DLD1 (cell line): ENCODE results near the gene UMPS.
"Not testable (repeated sequence)": the region's sequence is repeated elsewhere in the genome, so short reads cannot be mapped to it uniquely, and the experiment has no call there.

Source experiments
- in situ Hi-C: cut with HindIII; loops from 2 replicates; pipeline ENCODE4 v1.10.0; 2017; ENCODE audit warnings: low sequenced_read_pairs

The UMPS gene

DNA sequence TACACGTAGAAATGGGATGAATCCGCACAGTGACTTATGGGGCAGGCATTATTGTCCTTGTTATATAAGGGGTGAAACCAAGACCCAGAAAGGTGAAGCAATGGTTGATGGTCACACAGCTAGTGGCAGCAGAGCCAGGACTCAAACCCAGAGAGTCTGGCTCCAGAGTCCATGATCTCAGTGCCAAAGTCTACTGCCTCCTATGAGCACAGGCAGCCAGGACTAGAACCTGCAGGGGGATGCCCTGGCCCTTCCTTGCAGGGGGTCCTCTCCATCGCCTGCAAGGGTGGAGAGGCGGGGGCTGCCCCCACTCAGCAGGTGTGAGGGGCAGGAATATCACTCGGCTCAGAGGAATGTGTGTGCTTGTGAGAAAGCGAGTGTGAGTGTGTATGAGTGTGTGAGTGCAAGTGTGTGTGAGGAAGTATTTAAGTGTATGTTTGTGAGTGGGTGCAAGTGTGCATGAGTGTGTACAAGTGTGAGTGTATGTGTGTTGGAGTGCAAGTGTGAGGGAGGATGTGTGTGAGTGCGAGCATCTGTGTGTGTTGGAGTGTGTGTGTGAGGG lies 44.7 kb downstream of the UMPS start:
- in situ Hi-C loops, result loop anchor here (25.0 kb wide), 2 partner anchors 112 to 437 kb away; partner anchors contain the start of genes ITGB5 and SLC12A8

DNA sequence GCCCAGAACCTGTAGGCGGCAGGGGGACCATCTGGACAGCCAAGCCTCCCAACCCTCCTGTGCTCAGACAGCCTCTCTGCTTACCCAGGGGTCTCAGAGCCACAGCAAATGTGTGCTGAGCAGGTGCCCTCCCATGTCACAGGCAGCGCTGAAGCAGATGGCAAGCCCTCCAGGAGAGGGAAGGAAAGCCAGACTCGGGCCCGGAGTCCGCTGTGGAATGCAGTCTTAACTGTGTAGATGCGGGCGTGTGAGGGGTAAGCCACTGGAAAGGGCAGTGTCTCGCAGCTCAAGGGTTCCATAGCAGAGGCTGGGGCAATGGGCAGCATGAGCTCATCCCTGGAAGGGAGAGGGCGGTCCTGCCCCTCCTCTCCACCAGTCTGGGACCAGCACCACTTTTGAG lies 45.6 kb downstream of the UMPS start:
- in situ Hi-C loops, result no loop called here

DNA sequence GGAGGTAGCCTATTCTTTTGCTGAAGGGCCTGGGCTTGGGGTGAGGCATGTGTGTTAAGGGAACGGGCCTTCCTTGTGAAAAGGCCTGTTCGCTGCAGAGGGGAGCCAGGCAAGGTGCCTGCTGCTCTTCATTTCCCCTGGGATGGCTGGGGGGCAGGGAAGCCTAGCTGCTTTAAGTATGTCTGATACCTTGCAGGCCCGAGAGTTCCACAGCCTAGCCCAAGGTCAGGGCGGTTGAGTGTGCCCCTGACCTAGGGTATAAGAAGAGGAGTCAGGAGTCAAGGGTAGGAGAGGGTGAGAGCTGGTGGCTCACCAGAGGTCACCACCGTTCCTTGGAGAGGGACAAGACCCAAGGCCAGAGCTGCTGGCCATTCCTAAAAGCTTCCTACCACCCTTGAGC lies 46.6 kb downstream of the UMPS start:
- in situ Hi-C loops, result no loop called here

DNA sequence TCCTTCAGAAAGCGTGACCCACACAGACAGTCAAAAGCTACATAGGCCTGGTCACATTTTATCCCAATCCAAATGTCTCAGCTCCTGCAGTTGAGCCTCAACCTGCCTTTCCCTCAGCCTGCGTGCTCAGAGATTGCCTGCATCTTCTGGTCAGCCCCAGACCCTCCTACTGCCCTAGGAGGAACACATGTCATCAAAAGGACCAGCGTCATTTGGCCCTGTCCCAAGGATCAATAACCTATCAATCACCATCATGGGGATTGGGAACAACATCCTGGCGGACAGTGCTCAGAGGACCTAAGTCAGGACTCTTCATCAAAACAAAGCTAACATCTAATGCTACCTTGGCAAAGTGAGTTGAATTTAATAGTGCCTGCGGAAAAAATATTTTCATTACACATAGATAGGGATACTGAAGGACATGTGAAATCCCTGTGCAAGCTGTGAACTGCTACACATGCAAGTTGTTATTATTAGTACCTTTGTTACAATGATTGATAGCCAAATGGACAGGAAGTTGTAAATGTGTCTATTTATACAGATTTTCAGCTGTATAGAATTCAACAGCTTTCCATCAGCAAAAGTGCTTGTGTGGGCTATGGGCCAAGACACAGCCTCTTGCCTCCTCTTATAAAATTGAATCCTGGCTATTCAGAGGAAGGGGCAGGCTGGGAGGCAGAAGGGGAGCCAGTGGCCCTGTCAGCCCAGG lies 47.7 kb downstream of the UMPS start:
- in situ Hi-C loops, result no loop called here

DNA sequence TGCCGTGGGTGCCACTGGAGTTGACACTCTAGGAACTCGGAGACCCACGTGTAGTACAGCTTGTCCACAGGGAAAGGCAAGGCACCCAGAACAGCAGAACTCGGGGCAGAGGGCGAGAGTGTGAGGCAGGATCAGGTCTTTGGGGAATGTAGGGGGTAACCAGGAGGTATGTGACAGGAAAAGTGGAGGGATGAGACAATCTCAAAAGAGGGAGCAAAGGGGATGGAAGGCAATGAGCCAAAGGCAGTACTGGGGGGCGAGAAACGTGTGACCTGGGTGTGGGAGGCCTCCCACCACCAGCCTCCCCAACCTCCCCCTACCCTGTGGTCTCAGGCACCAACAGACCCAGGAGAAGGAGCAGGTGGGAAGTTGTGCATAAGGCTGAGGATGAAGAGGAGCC lies 48.9 kb downstream of the UMPS start:
- in situ Hi-C loops, result no loop called here

DNA sequence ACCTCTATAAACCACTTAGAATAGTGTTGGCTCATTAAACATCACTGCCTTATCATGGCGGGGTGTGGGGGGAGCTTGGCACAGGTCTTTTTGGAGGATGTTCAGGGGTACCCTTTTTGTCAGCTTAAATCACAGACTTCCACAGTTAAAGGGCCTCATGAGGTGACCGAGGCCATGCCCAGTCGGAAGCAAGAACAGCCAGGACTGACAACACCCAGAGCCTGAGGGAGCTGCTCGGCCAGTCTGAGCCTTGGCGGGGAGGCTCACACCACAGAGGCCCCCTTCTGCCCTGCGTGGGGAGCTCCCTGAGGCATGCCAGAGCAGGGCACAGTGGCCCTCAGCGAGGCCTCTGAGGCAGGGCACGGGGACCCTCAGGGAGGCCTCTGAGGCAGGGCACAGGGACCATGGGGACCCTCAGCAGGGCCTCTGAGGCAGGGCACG lies 49.5 kb downstream of the UMPS start:
- in situ Hi-C loops, result no loop called here

DNA sequence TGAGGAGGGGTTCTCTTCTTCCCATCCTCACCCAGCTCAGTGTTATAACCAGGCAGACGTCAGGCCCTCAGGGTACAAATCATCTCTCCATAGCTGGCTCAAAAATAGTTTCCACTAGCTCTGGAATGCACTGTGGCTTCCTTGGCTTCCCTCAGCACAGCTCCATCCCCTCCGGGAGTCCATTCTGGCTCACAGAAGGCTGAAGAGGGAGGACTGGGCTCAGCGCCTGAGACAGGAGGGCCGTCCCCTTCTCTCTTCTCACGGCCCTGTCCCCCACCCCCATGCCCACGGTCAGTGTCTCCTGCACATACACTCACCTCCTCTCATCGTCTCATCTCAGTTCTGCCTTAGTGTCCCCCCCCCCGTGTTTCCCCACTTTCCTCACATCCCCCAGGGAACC lies 50.1 kb downstream of the UMPS start:
- in situ Hi-C loops, result no loop called here

DNA sequence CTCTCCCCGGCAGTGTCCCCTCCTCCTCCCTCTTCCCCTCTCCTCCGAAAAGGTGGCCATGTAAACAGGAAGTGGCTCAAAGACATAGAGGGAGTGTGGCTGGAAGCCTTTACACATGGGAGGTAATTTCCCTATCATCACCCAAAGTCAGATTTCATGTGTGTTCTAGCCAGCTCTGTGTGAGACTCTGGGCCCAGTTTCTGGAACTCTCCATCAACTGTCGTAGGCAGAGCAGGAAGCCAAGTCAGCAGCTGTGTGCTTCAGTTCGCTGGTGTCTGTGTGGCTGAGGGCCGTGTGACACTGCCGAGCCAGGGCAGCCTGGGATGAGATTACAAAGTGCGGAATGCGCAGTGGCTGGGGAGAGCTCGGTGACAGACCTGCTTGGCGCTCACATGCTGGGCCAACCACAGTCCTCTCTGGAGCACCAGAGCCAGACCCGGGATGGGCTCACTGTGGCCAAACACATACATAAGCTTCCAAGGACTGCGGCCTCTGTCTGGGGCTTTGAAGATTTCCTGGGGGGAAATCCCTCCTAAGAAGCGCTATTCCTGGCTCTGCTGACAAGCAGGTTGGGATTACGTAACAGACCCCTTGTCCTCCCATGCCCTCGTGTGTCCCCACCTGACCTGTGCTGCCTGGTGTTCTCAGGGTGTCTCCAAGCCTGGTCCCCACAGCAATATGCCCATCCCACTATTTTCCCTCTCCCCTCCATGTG lies 50.7 kb downstream of the UMPS start:
- in situ Hi-C loops, result no loop called here

DNA sequence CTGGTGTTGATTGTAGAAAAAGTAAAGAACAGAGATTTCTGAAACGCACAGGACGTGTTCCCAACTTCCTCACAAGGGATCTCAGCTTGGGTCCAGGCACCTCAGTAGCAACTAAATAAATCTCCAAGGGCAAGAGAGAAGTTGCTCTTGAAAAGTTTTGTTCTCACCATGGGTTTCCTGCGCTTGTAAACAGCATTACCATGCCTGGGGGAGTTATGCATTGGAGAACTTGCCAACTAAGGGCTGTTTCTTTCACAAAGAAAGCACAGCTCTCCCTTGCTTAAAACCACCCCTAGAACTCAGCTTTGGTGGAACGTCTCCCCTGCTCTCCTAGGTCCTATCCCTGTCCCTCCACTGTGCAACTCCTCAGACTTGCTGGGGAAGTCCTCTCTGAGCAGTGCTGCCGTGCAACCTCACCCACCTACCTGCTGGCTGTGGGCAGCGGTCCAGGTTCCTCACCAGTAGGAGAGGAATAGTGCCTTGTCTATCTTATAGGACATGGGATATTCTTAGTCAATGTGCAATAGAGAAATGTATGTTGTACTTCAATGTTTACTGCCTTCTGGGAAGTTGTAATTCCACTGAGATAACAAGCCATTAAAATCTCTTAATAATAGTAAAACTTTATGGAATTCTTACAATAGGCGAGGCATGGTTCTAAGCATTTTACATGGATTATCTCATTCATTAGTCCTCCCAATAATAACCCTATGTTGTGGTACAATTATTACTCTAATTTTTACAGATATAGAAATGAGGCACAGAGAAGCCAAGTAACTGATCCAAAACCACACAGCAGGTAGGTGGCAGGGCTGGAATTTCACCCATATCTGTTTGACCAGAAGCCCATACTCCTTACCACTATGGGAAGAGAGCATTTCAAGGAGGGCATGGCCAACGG lies 51.5 kb downstream of the UMPS start:
- in situ Hi-C loops, result no loop called here

DNA sequence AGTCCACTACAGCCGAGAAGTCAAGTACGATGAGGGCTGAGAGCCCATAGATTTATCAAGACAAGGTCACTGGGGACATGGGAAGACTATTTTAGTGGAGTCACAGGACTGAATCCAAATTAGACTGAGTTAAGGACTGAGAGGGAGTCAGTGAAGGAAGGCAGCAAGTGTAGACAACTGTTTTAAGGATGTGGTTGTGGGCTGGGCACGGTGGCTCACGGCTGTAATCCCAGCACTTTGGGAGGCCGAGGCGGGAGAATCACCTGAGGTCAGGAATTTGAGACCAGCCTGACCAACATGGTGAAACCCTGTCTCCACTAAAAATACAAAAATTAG lies 52.1 kb downstream of the UMPS start:
- in situ Hi-C loops, result not testable (repeated sequence)

DNA sequence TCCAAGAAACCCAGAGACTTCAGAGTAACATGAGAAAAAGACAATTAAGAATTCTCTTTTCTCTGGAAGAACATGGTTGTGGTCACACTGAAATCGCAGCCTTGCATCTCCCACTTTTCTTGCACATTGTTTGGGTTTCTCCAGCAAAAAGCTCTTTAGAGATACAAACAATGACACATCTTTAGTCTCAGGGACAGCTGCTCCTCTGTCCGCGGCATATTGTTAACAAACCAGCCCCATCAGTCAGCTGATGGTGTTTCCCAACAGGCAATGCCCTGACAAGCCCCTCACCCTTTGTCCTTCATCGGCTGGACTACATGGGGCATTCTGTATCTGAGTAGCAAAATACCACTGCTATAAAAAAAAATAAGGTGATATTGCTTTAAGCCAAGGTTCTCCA lies 53.4 kb downstream of the UMPS start:
- in situ Hi-C loops, result no loop called here

DNA sequence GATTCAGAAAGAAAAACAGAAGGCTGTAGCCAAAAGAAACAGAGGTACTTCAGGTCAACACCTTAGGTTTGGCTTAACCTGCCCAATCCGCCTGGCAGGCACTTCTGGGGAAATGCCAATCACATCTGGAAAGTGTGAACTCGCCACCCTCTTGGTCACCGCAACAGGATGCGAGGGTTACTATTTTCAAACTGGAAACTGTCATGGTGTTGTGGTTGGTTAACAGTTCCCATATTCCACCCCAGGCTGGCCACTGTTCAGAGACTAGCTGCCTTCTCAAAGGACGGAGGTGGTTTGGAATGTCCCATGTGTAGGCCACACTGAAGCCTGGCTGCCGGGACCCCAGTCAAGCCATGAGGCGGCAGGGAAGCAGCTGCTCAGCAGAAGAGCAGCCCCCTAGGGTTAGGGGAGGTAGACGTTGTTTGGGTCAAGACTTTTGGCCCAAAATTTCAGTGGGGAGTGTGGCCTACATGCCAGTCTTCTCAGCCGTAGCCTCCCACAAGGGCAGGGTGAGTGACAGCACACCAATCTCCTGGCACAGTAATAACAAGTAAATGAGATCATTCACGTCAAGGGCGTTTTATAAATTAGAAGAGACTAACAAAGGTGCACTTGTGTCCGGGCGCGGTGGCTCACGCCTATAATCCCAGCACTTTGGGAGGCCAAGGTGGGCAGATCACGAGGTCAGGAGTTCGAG lies 54.6 kb downstream of the UMPS start:
- in situ Hi-C loops, result no loop called here

DNA sequence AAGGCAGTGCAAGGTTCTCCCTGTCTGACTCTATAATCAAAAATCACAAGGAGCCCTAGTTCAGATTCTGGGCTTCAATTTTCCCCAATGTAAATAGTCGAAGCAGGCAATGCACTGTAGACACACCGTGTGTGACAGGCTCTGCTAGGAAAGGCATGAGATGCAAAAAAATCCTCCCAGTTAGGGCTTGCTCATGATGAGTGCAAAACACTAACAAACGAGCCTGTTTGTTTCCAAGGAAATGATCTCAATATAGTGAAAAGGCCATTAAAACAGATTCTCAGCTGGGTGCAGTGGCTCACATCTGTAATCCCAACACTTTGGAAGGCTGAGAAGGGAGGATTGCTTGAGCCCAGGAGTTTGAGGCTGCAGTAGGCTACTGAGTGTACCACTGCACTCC lies 55.7 kb downstream of the UMPS start:
- in situ Hi-C loops, result no loop called here

DNA sequence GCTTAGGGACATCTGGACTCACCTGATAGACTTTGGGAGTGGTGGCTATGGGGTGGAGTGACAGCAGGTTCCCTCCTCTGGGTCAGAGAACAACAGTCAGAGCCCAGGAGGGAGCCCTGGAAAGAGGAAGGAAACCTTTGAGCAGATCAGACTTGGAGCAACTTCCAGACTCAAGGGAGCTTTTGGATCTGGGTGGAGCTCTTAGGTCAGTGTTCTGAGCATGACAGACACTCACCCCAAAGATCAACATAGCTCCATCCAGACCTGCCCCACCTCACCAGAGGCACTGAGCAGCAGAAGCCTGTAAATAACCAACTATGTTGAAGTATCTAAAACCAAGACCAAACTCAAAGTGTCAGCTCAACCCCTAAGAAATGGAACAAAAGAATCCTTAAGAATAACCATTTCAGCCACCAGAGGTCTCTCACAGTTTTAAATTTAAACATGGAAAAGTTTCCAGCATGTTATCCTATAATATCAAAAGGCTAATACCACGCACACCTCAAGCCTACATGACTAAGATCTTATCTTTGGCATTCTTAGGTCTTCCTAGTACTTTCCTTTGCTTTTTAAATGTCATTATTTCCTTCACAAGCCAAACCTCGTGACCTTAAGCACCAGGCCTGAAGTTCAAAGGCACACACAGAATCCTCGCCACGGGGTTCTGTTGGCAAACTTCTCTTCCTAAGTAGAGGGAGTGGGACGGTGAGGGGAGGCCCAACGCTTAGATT lies 56.4 kb downstream of the UMPS start:
- in situ Hi-C loops, result no loop called here

DNA sequence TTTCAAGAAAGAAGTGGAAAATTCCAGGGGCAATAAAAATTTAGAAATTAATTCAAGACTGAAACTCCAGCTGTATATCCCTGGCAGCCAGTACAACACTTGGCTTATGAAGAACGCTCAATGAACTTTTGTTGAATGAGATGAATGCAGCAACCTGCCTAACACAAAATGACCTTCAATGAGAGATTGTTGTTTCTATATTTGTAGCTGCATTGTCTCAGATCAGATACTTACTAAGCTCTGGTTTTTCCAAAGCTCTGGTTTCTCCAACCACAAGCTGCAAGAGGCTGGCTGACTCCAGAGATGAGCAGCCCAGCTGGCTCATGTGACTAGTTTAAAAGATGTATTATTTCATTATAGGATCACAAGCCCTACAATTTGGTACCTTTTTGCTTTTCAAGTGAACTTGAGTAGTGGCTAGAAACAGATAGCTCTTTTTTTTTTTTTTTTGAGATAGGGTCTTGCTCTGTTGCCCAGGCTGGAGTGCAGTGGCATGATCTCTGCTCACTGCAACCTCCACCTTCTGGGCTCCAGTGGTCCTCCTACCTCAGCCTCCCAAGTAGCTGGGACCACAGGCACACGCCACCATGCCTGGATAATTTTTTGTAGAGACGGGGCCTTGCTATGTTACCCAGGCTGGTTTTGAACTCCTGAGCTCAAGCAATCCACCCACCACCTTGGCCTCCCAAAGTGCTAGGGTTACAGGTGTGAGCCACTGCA lies 57.4 kb downstream of the UMPS start:
- in situ Hi-C loops, result no loop called here

DNA sequence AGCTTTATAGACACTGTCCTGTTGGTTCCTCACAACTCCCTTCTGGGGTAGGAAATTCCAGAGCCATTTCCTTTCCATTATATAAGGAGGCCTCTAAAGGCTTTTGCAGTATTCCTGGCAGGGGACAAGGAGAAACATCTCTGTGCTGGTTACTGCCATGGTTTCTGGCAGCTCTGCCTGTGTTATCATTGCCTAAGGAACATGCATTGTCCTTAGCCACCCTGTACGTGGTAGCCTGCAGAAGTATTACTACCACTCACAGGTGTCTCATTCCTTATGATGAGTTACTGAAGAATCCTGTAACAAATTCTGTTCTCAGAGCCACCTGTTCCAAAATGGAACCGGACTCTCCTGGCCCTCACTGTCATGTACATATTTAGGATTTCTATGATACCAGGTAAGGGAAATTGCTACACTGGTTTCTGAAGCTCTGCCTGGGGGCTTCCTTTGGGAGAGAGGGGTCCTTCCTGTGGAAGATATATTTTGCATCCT lies 58.0 kb downstream of the UMPS start:
- in situ Hi-C loops, result no loop called here

DNA sequence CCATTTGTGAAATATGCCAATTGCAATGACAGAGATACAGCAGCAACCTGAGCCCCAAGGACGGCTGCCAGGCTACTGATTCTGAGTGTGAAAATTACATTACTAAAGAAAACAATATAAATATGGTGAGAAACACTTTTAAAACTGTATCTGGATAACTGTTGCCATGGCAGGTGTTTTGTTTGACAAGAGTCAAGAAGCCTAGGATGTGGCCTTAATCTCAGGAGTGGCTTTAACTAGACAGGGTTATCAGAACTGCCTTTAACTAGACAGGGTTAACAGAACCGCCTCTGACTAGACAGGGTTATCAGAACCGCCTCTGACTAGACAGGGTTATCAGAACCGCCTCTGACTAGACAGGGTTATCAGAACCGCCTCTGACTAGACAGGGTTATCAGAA lies 58.9 kb downstream of the UMPS start:
- in situ Hi-C loops, result not testable (repeated sequence)

DNA sequence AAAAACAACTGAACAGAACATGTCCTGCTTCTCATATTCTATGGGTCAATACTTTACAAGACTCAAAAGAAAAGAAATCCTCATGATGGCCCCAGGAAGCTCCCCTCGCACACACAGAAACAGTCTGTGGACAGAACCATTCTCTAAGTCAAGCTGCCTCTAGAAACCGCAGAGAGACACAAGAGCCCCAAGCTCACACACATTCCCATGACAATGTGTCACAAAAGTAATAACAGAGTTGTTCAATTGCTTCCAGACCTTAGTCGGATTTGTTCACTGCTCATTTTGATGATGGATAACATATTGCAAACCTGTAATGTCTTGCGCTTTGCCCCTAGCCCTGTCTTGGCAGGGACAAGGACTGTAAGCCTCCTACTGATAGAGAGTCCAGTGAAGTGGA lies 60.9 kb downstream of the UMPS start:
- in situ Hi-C loops, result no loop called here

DNA sequence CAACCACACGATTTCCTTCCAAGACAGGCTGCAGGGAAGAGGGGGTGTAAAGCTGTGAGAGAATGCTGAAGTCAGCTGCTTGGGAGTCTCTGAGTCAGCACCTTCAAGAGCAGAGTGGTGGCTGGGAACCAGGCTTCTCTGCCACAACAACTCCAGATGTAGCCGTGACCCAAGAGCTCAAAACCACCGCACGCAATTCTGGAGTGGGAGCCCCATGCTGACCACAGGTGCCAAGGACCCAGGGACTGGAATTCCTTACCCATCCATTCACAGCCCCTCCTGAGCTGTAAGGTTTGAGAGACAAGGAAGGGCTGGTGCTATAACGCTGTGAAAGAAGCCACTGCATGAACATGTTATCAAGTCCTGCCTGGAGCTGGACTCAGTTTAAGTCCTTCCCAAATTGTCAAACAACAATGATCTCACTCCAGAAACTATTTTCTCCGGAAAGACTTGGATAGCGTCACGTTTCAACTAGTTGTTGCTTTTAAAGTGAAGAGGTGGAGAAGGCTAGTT lies 61.4 kb downstream of the UMPS start:
- in situ Hi-C loops, result no loop called here
